Activated CD4-positive, alpha-beta T cell treated with anti-CD3 and anti-CD28 coated beads, Interleukin-2, amount 50 U/mL, for 1 hour (primary cell): ENCODE measurements around the gene LEFTY1.

ENCODE experiments used
- DNase-seq: peaks from one replicate; pipeline ENCODE4 v3.0.0-alpha.2; 2020

The LEFTY1 gene

DNA sequence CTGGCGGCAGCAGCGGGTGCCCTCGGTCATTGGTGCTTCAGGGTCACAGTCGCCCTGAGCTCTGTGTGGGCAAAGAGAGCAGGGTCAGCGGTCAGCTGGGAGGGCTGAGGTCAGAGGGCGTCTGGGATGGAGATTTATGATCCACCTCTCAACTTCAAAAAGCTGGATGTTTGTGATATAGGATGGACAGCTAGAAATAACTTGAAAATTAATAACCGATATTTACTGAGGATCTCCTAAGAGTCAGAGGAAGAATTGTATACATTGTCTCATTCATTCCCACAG, 2.0 kb downstream of the LEFTY1 start:
- no peak for DNase-seq

DNA sequence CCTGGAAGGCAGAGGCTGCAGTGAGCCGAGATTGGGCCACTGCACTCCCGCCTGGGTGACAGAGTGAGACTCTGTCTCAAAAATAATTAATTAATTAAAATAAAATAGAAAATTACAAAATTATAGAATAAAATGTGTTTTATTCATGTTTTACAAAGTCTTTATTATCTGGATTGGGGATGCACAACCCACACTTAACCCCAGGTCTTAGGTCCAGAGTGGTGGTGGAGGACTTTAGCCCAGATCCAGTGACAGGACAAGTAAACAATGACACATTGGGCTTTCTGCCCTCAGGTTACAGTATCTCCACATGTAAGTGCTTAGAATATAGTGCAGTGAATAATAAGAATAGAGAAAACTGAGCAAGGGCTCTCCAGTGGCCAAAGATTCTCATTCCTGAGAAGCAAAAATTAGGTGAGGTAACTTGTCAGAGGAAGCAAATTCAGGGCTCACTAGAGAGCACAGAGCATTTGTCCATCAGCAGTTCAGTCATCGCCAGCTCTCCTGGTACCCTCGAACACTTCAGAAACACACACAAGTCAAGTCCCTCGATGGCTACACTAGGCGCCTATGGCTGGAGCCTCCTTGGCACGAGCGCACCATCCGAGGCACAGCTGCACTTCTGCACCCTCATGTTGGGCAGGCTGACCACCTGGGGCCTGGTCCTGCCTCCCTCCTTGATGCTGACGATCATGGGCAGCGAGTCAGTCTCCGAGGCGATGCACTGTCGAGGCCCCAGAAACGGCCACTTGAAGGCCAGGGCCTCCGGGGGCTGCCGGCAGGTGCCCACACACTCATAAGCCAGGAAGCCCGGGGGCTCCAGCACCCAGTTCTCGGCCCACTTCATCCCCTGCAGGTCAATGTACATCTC, 2.6 kb downstream of the LEFTY1 start:
- no peak for DNase-seq

- DNase-seq: no peak
Measured at GRCh38 chr1:225885336-225885735, 3.6 kb downstream of the LEFTY1 start.

GRCh38 chr1:225883616-225884265, 5.2 kb downstream of the LEFTY1 start:
- no peak for DNase-seq

GRCh38 chr1:225882694-225883615, 6.0 kb downstream of the LEFTY1 start:
- peak; percentile 39 for DNase-seq

- peak; percentile 94 for DNase-seq
Measured at GRCh38 chr1:225881959-225882693, 6.8 kb downstream of the LEFTY1 start, which contains the start of gene TMEM63A. Gene TMEM63A (minus strand): TSS chr1:225882380. CDS start chr1:225877580, 4,800 bp downstream.

DNA sequence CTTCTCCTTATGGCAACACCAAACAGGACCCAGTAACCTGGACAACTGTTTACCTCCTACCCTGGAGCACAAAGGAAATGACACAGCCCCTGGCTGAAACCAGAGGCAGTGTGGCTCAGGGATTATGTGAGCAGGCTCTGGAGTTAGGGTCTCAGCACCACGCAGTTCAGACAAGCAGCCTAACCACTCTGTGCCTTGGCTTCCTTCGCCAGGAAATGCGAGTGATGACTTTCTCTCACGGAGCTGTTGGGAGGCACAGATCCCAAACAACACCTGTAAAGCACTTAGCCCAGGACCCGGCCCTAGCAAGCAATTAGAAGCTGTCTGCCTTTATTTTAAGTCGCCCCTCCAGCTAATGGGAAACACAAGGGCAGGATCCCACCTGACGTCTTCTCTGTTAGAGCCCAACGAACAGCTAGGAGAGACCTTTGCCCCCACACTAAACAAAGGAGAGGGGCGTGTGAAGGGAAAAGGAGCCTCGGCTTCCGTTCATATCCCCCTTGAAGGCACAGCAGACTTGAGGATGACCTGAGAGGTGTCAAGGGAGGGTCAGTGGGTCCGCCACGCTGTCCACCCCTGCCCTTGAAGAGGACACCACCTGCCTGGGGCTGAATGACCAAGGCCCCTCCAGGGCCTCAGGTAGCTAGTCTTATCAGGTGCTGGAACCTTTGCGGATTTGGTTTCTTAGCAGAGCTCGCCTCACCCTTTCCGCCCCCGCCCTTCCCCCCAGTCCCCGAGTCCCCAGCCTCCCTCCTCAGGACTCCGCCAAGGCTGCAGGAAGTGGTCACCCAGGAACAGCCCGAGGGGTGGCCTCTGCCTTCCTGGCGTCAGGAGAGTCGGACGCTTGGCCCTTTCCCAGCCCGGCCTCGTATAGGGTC, 7.6 kb downstream of the LEFTY1 start:
- DNase-seq: peak; percentile 50

GRCh38 chr1:225880636-225881035, 8.3 kb downstream of the LEFTY1 start:
- DNase-seq: no peak

- no peak for DNase-seq
Measured at GRCh38 chr1:225880222-225880588, 8.7 kb downstream of the LEFTY1 start.

- DNase-seq: peak; percentile 47
Measured at GRCh38 chr1:225879521-225880221, 9.3 kb downstream of the LEFTY1 start.

DNA sequence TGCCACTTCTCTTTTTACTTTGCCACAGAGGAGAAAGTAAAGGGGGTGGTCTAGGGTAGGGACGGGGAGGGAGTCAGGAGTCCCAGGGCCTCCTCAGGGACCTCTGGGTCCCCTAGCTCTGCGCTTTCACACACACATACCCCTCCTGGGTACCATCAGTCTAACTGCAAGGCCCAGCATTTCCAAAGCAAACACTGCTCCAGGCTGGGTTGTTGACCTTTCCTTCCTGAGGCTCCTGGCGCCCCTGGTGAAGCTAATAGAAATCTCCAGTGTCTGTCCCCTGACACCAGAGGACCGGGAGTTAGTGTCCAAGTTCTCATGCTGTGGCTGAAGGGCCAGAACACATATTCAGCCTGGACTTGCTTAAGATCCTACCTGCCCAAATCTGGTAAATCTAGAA, 10.7 kb downstream of the LEFTY1 start:
- DNase-seq: no peak

DNA sequence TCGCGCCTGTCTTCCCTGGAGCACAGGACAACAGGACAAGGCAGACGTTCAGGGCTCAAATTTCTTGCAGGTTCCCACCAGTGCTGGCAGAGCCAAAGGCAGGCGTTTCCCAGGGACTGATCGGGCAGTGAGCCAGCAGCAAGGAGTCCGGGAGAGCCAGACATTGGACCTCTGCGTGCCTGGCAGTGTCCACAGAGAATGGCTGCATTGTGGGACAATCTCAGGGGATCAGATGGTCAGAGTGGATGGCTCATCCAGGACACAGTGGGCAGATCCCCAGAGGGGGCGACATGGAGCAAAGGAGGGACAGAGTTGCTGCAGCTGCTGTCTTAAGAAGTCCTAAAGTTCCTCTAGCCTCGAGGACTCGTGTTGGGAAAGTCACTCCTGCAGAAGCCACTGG, 11.4 kb downstream of the LEFTY1 start:
- DNase-seq: no peak

GRCh38 chr1:225876900-225877510, 11.9 kb downstream of the LEFTY1 start:
- no peak for DNase-seq

DNA sequence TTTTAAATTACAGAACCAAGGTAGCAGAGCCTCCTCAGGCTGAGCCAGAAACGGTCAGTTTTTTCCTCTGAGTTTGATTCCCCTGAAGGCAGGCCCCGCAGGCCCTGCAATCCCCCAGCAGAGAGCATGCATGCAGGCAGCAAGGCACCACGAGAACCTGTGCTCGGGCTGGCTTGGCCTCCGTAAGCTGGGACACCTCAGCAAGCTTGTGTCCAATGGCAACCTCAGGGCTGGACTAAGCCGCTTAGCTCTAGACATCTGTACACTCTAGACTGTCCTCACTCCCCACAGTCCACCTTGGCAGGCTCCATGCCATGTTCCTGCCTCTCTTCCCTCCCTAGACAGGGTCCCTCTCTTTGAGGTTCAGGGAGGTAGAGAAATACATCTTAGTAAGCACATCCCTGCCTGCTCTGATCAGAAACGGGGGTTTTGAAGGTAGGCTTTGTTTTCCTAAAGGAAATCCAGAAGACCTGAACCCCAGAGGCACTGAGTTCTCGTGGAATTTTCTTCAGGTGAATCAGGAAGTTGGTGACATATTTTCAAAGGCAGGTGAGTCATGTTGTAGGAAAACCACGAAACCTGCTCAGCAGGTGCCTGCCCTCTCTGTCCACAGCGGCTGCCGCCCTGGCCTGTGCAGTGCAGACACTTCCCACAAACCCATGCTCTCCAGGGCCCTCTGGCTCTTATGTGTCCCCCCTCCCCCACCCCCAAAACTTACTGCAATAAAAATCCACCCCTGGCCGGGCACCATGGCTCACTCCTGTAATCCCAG, 13.7 kb downstream of the LEFTY1 start:
- no peak for DNase-seq

GRCh38 chr1:225874431-225874830, 14.5 kb downstream of the LEFTY1 start:
- no peak for DNase-seq

DNA sequence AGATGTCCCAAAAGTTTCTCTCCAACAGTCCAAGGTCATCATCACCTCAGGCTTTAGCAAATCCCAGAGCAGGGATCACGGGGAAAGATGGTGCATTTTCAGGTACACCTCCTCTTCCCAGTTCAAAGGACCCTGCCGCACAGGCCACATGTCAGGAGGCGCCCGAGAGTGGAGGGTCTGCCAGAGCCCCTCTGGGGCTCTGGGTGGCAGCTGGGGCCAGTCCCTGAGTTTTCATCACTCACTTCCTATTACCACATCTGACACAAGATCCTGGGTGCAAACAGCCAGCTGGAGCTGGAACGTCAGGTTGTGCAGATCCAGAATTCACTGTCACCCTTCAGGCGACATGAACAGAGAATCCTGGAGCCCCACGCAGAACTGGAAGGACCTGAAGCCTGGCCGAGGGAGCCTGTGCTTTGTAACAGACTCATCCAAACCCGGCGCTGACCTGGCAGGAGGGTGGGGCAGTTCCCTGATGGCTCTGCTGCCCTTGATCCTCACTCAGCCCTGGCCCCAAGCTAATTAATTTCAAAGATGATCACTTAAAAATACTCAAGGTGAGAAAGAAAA, 15.6 kb downstream of the LEFTY1 start:
- no peak for DNase-seq

- DNase-seq: no peak
Measured at GRCh38 chr1:225872075-225872430, 16.9 kb downstream of the LEFTY1 start.

DNA sequence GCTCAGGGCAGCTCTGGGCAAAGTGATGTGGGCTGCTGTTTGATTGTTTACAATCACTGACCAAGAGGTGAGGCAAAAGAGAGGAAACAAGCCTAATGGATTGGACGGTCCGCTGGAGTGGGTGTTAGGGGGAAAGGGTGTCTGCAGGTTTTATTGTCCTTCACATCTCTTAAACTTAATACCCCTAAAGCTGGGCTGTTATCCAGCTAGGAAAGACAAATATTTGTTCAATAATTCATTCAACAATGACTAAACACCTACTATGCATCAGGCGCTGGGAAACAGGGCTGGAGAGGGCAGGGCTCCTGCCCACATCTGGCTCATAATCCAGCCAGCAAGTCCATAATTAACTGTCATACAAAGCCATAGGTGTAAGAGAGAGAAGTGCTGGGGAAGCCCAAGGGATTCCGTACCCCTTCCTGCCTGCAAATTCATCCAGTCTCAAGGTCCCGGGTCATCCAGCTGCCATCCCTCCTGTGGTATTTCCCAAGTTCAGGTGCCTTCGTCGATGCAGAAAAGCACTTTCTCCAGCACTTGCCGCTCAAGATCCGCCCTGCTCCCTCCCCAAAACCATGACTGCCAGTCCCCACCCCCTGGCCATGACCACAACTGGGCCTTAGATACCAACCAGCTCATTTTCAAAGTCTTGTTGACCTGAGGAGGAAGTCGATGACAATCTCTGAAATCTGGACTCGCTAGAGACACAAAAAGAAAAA, 17.4 kb downstream of the LEFTY1 start:
- DNase-seq: no peak

DNA sequence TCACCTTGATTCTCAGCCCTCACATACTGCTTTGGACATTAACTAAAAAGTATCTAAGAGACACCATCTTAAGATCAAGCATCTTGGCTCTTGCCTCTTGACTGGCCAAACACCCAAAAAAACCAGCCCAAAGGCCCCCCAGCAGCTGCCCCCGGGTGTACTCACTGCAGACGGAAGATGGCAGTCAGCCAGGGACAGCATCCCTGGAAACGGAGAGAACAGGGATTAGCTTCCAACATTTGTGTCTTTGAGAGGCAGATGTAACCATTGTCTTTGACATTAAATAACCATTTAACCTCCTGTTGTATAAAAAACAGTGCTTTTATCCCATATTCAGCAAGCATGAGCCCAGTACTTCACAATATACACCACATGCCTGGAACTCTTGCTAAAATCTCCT, 18.0 kb downstream of the LEFTY1 start:
- DNase-seq: no peak
